Hematopoietic multipotent progenitor cell treated with erythropoietin and hydrocortisone succinate and interleukin-3 and kit ligand, for 4 days (in vitro differentiated cells): ENCODE data around the gene ALKBH8.
"Not testable (repeated sequence)": the region's sequence is repeated elsewhere in the genome, so short reads cannot be mapped to it uniquely, and the experiment has no call there.

Experiments used
- DNase-seq: peaks from one replicate; pipeline ENCODE4 v3.0.0-alpha.2; 2015

The ALKBH8 gene

DNA sequence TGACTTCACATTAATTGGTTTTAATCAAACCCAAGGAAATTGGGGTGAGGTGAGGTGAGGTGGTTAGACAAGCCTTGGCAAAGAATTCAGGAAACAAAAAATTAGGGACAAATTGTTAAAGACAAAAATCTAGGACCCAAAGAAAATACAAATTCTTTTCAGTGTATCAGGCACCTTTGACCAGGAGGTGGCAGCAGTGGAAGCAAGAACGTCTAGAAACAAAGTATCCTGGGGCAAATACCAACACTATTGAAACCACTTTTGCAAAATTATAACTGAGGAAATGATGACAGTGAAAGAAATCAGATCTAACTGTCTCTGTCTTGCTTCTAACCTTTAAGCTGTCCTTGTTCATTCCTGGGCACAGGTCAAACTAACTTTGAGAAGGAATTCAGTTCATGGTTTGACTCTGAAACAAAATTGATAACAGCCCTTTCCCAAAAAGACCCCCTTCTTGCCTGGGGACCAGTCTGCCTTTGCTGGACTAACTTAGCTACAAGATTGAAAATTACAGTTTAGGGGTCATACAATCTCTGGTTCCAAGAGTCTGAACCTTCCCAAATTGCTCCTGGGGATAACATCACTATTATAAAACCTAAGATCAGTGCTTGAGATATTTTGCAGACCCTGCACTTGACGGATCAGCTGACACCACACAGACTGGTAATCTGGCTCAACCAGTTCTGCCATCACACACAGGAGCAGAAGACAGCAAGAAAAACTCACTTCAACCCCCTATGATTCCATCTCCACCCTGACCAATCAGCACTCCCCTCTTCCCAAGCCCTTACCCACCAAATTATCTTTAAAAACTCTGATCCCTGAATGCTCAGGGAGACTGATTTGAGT, 11.2 kb upstream of the ALKBH8 start:
- DNase-seq, result peak; percentile 72

DNA sequence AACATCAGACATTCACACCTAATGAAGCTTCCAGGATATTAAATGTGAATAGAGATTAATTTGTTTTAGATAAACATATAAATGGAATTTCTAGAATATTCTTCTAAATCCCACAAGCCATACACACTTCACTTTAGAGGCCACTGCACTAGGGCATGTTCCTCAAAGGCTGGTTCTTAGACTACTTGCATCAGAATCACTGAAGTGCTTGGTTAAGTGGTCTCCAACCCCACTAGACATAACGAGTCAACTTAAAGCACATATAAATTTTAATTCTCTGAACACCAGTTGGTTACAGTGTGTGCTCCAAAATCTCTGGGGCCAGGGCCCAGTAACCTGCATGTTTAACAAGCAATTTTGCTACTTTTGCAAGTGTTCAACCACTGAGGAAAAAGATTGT, 7.9 kb upstream of the ALKBH8 start:
- DNase-seq, result no peak

DNA sequence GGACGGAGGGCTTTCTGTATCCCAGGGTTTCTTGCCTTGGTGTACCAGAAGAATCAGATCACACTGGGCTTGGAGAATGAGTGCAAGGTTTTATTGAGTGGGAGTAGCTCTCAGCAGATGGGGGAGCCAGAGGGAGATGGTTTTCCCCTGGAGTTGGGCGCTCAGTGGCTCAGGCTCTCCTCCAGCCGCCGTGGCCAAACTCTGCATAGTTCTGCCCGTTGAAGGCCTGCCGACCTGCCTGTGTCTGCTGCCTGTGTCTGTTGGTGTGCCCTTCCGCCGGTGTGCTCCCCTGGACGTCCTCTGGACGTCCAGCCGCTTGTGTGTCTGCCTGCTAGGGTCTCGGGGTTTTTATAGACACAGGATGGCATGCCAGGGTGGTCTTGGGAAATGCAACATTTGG, 4.5 kb upstream of the ALKBH8 start:
- no peak for DNase-seq

DNA sequence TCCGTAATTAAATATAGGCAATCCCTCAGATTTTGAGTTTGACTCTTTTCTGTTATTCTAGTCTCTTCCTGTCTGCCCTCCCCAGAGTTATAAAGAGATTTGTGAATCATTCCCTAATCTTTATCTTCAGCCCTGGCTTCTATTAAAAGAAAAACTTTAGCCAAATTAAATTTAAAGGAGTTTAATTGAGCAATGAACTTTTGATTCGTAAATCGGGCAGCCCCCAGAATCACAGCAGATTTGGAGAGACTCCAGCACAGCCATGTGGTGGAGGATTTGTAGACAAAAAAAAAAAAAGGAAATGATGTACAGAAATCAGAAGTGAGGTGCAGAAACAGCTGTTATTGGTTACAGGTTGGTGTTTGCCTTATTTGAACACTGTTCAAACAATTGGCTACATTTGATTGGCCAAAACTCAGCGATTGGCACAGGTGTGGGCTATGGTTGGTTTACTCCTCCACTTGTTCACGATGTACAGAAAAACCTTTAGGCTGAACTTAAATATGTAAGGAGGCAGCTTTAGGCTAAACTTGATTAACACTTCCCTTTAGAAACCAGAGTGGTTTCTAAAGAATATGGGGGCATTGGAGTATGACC, 2.3 kb upstream of the ALKBH8 start:
- no peak for DNase-seq

DNA sequence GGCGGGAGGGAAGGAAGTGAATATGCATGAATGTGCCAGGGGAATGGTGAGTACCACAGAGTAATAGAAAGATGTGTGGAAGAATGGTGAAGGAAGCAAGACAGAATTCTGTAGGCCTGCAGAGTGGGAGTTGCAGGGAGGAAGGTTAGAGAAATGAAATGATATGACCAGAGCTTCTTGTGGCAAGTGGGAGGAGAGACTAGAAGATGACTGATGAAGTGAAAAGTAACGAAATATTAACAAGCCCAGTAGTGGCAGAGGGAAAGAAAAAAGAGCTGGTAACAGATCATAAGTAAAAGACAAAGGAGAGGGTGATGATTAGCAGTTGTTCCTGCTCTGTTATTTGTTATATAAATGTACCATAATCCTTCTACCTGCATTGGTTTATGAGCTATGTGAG, 1.0 kb upstream of the ALKBH8 start:
- DNase-seq, result no peak

DNA sequence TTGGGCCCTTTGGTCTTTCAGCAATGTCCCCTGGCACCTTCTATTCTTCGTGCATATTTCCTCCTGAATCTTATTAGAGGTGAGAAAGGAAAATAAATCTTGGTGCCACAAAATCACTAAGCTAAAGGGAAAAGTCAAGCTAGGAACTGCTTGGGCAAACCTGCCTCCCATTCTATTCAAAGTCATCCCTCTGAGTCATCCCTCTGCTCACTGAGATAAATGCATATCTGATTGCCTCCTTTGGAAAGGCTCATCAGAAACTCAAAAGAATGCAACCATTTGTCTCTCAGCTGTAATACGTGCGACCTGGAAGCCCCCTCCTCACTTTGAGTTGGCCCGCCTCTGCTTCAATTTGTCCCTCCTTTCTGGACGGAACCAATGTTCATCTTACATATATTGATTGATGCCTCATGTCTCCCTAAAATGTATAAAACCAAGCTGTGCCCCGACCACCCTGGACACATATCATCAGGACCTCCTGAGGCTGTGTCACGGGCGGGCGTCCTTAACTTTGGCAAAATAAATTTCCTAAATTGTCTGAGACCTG, 493 bp upstream of the ALKBH8 start:
- DNase-seq, result peak; percentile 39

DNA sequence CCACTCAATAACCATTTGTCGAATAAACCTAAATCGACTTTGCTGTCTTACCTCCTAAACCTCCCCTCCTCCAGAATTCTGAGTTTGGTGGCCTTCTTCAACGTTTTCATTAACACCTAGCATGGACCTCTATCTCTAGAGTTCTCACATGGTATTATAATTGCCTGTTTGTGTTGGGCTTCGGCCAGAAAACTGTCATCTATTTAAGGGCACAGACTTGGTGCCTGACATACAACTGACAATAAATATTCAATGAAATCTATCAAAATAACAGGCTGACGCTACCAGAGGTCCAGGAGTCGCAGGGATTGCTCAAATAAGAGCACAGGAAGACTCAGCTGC, 687 bp downstream of the ALKBH8 start:
- DNase-seq, result no peak

DNA sequence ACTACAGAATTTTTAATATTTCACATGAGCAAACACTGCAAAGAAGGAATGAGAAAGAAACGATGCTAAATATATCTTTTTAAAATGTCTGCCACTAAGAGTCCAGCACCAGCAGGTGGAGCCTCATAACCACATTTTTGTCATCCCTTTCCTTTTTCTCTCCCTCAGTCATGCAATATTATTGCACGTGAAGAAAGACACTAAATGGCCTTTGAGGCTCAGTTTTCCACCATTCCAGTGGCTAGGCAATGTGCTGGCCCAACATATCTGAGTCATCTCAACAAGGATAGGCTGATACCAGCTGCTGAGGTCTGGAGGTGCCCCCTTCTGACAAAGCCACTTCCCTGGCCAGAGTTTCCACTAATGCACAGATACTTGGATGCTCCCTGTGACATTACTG, 1.8 kb downstream of the ALKBH8 start:
- peak; percentile 79 for DNase-seq

DNA sequence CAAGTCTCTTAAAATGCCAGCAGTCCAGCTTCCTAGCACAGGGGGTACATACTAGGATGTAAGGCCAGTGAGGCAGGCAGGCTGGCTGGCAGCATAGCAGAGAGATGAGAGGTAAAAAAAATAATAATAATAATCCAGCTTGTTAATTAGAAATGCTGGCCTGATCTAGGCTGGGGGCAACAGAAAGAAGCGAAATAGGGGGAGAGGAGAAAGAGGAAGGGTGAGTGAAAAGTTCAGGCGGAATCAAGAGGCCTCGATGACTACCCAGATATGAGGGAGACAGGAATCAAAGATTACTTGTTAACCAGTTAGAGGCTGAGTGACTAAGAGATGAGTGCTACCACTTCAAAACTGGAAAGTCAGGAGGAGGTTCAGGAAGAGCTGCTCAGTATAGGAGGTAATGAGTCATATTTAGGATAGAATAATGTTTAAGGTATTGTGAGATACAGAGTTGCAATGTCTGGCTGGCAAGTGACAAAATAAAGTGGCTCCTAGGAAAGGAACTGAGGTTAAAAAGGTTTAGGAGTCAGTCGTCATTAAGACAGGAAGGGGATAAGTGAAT, 2.8 kb downstream of the ALKBH8 start:
- no peak for DNase-seq

DNA sequence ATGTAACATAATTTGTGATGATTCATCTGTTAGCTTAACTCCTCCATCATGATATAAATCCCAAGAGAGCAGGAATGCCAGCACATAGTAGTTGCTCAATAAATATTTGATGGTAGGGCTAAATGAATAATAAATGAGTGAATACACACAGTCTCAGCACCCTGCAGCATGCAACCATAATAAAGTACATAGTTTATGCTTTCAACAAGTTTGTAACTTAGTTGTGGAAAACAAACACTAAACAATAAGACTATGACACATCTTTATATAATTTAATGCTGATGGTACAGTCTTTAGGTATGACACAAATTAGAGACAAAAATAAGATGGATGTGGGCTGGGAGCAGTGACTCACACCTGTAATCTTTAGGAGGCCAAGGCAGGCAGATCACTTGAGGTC, 3.8 kb downstream of the ALKBH8 start:
- no peak for DNase-seq

DNA sequence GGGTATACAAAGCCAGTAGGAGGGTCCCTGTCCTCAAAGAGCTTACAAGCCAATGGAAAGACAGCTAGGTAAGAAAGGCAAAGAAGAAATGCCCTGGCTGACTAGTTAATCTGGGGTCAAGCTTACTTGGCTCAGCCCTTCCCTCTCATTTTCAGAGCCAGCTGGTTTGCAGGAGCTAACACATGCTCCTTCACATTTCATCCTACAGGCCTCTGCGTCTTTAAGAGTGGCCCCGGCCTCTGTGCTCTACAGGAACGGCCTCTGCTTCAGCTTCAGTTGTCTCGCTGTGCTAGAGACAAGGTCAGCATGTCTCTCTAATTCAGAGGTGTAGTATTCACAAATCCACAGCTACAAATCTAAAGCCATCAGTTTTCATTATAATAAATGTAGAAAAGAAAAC, 15.2 kb downstream of the ALKBH8 start:
- DNase-seq, result no peak

DNA sequence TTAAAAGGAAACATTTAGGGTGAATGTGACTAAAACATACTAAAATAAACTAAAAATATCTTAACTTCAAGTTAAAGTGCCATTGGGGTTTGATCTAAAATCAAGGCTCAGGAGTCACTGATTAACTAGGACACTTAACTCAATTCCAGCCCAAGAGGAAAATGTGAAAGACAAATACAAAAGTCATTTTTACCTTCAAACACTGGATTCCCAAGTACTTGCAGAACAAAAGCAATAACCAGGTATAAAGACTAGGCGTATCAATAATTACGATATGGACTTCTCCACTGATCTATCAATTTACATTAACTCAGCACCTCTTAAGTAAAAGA, 15.6 kb downstream of the ALKBH8 start:
- DNase-seq, result no peak

DNA sequence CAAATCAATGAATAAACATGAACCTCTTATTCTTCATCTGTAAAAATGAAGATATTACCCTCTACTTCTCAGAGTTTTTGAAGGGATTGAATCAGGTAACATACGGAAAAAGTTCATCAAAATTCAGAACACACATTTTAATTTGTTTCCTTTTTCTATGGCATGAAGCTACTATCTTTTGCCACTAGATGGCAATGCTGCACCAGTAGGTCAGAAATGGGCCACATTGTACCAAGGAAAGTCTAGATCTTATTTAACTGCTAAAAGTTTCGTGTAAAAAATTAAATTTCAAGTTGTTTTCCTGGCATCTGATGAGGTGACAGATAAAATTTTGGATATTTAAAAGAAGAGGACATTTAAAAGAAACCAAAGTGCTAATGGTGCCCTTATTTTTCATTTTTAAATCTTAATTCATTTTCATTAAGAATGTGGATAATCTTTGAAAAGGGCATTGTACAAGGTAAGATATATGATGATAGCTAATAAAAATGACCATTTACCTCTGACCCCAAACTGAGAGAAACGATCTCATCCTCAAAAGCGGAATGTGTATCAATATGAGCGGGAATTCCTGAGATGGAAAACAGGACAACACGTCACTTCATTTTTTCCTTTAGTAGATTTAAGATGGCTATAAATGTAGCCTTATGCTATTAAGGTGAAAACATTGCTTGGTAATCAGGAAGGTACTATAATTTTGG, 16.1 kb downstream of the ALKBH8 start:
- peak; percentile 73 for DNase-seq

DNA sequence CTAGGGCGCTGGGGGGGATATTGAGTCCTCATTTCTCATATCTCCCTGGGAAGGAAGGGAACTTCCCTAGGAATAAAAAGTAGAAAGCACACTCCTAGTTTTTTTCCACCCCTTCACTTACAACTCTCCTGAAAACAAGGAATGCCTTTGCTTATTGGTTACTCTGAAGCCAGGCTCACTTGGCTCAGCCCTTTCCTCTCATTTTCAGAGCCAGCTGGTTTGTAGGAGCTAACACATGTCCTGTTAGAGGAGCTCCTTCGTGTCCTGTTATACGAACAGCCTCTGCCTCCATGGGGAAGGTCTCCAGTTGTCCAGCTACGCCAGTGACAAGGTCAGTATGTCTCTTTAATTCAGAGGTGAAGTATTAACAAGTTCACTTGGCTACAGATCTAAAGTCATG, 17.6 kb downstream of the ALKBH8 start:
- no peak for DNase-seq

DNA sequence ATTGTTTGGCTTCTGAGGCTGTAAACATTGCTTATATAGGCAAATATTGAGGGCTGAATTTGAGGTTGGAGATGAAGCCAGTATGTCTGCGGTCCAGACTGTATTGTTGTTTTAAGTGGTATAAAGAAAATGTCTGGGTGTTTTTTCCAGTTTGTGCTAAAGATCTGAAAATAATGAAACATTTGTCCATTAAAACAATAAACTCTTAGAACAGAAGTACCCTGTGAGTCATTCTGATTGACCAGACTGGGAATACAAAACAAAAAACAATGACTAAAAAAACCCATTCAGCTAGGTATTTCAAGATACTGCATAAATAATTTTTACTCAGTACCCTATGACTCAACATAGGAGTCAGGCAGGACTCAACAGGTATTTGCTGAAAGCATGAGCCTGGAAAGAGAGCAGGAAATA, 20.4 kb downstream of the ALKBH8 start:
- no peak for DNase-seq

DNA sequence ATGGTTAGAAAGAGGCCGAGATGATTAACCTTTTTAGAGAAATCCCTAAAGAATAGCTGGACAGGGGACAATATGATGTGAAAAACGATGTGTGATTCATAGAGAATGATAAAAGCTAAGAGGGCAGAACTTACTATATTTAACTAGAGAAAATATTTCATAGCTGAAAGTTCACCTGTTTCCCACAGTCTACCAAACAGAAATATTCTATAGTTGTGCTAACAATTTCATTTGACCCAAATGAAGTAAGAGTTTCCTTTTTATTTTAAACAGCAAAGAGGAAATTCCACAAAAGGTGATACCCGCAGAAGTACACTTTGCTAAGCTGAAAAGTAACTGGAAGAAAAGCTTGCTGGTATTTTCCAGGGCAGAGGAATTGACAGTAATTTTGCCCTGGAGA, 26.7 kb downstream of the ALKBH8 start:
- no peak for DNase-seq

DNA sequence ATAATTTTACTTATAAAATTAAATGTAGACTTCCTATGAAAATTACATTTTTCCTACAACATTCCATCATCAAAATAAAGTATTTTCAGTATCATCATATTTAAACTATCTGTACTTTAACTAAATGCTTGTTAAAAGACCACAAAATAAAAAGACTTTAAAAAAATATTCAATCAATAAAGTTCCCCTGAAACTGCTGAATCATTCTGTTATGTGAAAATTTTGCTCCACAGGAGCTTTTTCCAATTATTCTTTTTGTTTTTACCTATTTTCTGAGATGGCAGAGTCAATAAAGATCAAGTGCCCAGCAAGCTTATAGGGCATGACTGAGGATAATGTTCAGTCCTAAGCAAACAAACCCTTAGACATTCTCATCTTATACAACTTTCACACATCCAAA, 27.3 kb downstream of the ALKBH8 start:
- DNase-seq, result no peak

DNA sequence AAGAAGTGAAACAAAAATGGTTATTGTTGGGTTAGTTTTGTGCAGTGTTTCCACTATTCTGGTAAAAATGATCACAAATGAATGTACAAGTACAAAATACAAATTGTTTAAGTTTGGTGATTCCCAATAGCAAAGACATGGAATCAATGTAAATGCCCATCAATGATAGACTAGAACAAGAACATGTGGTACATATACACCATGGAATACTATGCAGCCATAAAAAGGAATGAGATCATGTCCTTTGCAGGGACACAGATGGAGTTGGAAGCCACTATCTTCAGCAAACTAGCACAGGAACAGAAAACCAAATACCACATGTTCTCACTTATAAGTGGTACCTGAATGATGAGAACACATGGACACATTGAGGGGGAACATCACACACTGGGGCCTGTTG, 28.4 kb downstream of the ALKBH8 start:
- DNase-seq, result not testable (repeated sequence)

DNA sequence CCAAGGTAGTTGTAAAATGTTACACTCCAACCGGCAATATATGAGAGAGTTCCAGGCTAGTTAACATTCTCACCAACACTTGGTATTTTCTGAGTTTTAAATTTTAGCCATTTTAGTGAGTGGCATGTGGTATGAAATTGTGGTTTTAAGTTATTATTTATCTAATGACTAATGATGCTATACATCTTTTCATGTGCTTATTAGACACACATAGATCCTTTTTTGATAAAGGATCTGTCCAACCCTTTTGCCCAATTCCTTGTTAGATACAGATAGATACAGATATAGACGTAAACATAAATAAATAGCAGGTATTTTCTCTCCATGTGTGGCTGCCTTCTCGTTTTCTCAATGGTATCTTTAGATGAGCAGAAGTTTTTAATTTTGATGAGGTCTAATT, 39.3 kb downstream of the ALKBH8 start:
- no peak for DNase-seq

DNA sequence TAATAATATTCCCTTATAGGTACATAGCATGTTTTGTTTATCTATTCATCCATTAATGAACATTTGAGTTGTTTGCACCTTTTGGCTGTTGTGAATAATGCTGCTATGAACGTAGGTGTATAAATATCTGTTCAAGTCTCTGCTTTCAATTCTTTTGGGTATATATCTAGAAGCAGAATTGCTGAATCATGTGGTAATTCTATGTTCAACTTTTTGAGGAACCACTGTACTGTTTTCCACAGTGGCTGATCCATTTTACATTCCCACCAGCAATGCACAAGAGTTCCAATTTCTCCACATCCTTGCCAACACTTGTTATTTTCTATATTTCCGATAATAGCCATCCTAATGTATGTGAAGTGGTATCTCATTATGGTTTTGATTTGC, 56.7 kb downstream of the ALKBH8 start:
- no peak for DNase-seq

DNA sequence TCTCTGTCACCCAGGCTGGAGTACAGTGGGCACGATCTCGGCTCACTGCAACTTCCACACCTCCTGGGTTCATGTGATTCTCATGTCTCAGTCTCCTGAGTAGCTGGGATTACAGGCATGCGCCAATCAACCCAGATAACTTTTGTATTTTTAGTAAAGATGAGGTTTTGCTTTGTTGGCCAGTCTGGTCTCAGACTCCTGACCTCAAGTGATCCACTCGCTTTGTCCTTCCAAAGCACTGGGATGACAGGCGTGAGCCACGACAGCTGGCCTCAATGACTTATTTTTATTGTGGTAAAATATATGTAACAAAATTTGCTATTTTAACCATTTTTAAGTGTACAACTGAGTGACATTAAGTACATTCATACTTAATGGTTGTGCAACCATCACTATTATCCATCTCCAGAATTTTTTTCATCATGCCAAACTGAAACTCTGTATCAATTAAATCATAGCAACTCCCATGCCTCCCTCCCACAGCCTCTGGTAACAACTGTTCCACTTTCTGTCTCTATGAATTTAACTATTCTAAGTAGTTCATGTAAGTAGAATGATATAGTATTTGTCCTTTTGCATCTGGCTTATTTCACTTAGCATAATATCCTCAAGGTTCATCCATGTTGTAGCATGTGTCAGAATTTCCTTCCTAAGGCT, 57.2 kb downstream of the ALKBH8 start:
- DNase-seq, result no peak

DNA sequence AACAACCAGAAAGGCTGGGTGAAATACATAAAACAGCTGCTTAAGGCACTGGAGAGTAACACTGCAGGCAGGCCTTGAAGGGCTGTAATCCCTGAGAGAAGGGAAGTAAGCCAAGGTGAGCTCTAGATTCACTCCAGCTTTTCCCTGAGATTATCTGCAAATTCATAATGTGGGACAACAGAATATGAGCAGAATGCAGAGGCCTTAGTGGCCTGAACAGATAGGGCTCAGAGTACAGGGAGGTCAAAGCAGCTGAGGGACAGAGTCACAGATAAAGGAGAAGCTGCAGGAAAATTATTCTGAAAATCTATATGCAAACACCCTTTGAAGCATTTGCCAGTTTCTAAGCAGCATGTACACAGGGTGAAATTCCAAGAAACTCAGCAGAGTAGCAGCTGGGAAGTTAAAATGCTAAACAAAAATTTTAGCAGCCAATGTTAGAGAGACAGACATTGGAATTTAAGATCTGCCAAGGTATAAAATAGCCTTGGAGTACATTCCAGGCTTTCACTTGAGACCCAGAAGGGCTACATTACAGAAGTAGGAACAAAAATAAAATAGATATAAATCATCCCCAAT, 59.8 kb downstream of the ALKBH8 start:
- no peak for DNase-seq

DNA sequence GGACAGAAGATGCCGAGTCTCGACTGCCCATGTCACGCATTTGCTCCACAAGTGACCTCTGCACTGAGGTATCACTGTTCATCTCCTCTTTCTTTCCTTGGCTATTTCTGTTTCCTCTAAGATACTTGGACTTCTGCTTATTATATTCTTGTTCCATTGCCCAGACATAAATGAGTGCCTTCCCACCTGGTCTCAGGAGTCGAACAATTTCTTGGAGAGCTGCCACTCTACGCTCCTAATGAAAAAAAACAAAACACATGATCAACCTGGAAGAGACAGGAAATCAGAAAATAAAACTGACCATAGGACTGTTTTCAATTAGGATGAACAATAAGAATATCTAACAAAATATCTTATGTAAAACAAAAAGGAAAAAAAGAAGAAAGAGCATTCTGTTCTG, 60.6 kb downstream of the ALKBH8 start:
- DNase-seq, result no peak
